DMS114 treated with DMSO at 0.1 percent for 48 hours (cell line): Measurements from ENCODE around the gene SIPA1.
"Not testable (repeated sequence)": the region's sequence is repeated elsewhere in the genome, so short reads cannot be mapped to it uniquely, and the experiment has no call there.

Experiments used
- DNase-seq: peaks from one replicate; lab custom pipeline; 2025; ENCODE audit not compliant: unreplicated experiment; lab: John Stamatoyannopoulos, UW

The SIPA1 gene

DNA sequence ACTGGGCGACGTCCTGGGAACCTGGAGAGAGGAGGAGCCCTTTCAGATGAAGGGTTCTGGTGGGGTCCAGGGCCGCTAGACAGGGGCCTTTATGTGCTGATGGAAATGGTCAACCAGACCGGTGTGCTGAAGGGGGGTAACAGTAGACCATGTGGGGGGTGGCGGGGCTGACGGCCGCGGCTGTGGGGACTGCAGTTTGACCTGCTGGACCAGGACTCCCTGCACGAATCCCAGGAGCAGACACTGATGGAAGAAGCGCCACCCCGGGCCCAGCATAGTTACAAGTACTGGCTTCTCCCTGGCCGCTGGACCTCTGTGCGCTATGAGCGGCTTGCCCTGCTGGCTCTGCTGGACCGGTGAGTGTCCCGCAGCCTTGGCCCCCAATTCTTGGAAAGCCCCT, 15.9 kb upstream of the SIPA1 start:
- DNase-seq: no peak

DNA sequence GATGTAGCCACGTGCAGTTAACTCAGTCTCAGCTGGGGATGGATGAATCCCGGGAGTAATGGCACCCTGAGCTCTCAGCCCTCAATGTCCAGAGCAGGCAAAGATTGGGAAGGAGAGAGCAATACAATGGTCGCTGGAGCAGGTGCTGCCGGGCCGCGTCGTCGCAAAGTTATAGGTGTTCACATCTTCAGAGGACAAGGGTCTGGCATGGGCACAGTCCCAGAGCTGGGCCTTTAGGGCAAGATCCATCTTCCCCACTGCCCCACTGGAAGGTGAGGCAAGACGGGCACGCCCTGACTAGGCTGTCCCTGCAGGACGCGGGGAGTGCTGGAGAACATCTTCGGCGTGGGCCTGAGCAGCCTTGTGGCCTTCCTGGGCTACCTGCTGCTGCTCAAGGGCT, 14.7 kb upstream of the SIPA1 start:
- no peak for DNase-seq

DNA sequence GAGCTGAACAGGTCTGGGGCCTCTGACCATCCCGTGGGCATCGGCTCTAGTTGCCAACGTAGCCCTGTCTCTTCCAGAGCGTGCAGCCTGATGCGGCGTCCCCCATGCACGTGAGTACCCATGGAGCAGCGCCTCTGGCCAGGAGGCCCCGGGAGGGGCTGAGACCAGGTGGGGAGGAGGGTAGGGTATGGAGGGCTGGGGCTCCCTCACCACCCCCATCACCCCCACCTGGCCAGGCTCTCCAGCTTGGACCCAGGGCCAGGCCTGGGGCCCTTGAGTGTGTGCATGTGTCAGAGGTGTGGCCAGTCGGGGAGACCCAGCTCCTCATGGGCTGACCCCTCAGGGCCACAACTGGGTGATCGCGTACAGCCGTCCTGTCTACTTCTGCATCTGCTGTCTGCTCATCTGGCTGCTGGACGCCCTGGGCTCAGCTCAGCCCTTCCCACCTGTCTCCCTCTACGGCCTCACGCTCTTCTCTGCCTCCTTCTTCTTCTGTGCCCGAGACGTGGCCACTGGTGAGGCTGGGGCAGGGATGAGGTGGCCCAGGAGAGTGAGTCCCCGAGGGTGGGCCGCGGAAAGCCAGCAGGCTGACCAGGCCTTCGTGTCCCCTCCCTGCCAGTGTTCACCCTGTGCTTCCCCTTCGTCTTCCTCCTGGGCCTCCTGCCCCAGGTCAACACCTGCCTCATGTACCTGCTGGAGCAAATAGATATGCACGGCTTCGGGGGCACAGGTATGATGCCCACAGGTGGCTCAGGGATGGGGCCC, 13.9 kb upstream of the SIPA1 start:
- no peak for DNase-seq

GRCh38 chr11:65624931-65625627, 12.8 kb upstream of the SIPA1 start:
- no peak for DNase-seq

DNA sequence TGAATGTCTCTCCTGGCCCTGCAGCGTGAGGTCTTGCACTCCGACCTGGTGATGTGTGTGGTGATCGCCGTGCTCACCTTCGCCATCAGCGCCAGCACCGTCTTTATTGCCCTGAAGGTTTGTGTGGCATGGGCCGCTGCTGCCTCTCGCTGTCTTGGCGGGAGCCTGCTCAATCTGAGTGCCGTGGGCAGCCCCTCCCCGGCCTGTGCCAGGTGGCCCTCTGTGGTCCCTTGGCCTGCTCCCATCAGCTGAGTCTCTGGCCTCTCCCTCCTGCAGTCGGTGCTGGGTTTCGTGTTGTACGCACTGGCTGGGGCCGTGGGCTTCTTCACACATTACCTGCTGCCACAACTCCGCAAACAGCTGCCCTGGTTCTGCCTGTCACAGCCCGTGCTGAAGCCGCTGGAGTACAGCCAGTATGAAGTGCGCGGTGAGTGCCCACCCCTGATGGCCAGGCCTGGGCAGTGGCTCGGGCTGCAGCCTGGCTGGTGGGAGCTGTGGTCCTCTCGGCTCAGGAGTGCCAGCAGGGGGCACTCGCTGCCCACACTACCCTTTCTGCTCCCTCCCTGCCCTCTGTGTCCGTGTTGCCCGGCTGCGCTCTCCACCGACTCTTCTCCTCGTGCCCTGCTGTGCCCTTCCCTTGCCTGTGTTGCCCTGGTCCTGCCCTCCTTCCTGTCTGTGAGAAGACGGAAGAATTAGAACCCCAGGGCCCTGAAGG, 12.1 kb upstream of the SIPA1 start:
- peak; percentile 35 for DNase-seq

- DNase-seq: no peak
Observed at GRCh38 chr11:65627202-65627601, 10.7 kb upstream of the SIPA1 start.

GRCh38 chr11:65629579-65629978, 8.3 kb upstream of the SIPA1 start:
- DNase-seq: no peak

- DNase-seq: no peak
Observed at GRCh38 chr11:65630215-65630614, 7.7 kb upstream of the SIPA1 start.

- DNase-seq: no peak
Observed at GRCh38 chr11:65633390-65634108, 4.4 kb upstream of the SIPA1 start.

DNA sequence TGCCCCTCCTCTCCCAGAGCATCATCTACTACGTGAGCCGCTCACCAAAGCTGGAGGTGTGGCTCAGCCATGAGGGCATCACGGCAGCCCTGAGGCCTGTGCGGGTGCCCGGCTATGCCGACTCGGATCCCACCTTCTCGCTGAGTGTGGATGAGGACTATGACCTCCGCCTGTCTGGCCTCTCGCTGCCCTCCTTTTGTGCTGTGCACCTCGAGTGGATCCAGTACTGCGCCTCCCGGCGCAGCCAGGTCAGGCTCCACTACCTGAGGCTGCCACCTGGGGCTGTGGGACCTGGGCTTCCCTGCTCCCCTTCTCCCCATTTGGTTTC, 3.8 kb upstream of the SIPA1 start:
- DNase-seq: no peak

DNA sequence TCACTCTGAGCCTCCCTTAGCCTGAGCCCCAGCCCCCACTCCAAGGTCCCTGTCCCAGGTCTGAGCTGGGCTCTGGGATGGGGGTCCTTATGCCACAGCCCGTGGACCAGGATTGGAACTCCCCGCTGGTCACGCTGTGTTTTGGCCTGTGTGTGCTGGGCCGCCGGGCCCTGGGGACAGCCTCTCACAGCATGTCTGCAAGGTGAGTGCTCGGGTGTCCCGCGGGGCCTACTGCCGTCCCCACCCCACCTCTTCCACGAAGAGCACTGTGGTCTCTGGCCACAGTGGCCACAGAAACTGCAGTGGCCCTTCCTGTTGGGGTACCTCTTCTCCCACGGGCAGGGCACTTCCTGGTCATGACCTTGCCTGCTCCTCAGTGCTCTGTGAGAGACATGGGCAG, 3.5 kb upstream of the SIPA1 start:
- no peak for DNase-seq

- DNase-seq: no peak
Observed at GRCh38 chr11:65634905-65635731, 2.8 kb upstream of the SIPA1 start.

GRCh38 chr11:65636108-65637031, 1.5 kb upstream of the SIPA1 start:
- no peak for DNase-seq

DNA sequence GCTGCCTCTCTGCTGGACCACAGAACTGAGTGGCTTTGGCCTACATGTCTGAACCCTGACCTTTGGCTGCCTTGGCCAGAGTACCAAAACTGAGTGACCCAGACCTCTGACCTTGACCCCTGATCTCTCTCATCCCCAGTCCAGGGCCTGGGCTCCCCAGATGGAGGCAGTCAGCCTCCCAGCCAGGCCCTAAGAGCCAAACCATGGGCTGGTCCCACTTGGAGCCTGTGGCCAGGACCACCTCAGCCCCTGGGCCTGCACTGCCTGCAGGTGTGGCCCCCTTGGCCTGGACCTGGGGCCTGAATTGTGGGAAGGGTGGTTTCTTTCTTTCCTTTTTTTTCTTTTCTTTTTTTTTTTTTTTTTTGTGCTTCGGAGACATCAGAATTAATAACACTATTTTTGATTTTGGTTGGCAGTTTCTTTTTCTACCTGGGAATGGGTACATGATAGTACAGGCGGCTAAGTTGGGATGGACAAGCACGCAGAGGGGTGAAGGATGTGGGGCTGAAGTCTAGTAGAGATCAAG, 806 bp upstream of the SIPA1 start:
- no peak for DNase-seq

- not testable (repeated sequence) for DNase-seq
Observed at GRCh38 chr11:65639228-65639597, 1.3 kb downstream of the SIPA1 start.

DNA sequence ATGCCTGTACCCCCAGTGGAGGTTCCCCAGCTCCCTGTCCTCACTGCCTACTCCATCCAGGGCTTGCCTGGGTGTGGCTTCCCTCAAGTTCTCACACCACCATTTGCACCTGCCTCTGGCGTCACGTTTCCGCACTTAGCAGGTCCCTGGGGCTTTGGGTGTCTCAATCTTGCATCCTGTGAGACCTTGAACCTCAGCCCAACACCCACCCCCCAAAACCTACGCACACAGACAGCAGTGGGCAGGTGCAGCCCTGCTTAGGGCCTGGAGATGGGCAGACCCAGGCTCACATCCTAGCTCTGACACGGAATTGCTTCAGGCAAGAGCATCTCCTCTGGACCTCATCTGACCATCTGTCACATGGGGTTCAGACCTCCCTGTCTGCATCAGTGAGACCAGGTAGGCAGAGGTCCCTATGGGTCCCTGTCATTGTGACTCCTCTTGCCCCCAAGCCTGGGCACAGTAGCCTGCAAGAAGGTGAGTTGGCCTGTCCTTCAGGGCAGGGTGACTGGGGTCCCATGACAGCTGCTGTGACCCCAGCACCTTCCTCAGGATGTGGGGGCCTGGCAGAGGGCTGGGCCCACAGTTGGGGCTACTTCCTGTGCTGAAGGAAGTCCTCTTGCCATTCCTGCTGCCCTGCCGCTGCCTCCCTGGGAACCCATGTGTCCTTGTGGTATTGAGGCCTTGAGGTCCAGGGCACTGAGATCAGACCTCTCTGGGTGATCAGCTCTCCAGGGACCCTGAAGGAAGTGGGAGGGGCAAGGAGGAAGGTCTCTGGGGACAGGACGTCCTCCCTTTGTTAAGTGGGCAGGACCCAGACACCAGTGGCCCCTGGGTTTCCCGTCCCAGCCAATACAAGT, 2.0 kb downstream of the SIPA1 start:
- no peak for DNase-seq

- no peak for DNase-seq
Observed at GRCh38 chr11:65640483-65641296, 2.8 kb downstream of the SIPA1 start.
